Tibial artery (tissue), 4 donors: ENCODE data around the gene ACVR2A.

Experiments used
- DNase-seq, 2 donors: peaks; one replicate each; pipeline ENCODE4 v3.0.0-alpha.2; 2019
- H3K27ac ChIP-seq, 2 donors: fragments of 200-600 bp; sonication (generic) in 1 of 2; 1 replicate in 1 of 2; 2 replicates in 1 of 2; pipeline ENCODE4 v1.5.1; 2018 to 2019; ENCODE audit warnings: mild to moderate bottlenecking in 1 of 2
- H3K27me3 ChIP-seq, 2 donors: fragments of 200-600 bp; sonication (generic) in 1 of 2; one replicate each; pipeline versions ENCODE4 v1.5.1 to v1.6.0; 2016 to 2019
- H3K36me3 ChIP-seq, 3 donors: fragments of 200-600 bp; sonication (generic) in 2 of 3; one replicate each; pipeline ENCODE4 v1.5.1; 2016 to 2019; ENCODE audit warnings: mild to moderate bottlenecking in 2 of 3
- H3K4me1 ChIP-seq, 4 donors: fragments of 200-600 bp; sonication (generic) in 2 of 4; 1 replicate in 3 of 4; 2 replicates in 1 of 4; pipeline ENCODE4 v1.5.1; 2016 to 2019
- H3K4me3 ChIP-seq, 2 donors: fragments of 200-600 bp; sonication (generic) in 1 of 2; 1 replicate in 1 of 2; 2 replicates in 1 of 2; pipeline ENCODE4 v1.5.1; 2018 to 2019; ENCODE audit warnings: mild to moderate bottlenecking in 2 of 2
- H3K9me3 ChIP-seq, 3 donors: fragments of 200-600 bp; sonication (generic) in 1 of 3; one replicate each; pipeline ENCODE4 v1.5.1; 2016 to 2019
- CTCF ChIP-seq, 2 experiments: fragments of 200-600 bp in 1 of 2; fragments of 450-650 bp in 1 of 2; IDR thresholded peaks; one replicate each; pipeline ENCODE4 v1.5.1; 2017 to 2019; ENCODE audit warnings: antibody characterized with exemption in 2 of 2, mild to moderate bottlenecking in 1 of 2, moderate library complexity in 1 of 2
- intact Hi-C: fragments of 100-400 bp; cut with DNase I; formaldehyde crosslinking; loops from one replicate; pipeline ENCODE4 v1.15.0; 2023; ENCODE audit warnings: low total_unique reads

ACVR2A gene

GRCh38 chr2:147934881-147935620, 90.2 kb downstream of the ACVR2A start:
- TF ChIP-seq CTCF (IDR thresholded peaks at IDR 0.05): no peak
- Histone ChIP-seq H3K4me1 (no peaks in the 10 kb centered on the region), H3K27ac (no peak overlapping the region), H3K36me3 (peaks cover 24 to 38% (median 33%) of the 10 kb centered on the region in 3 donors), H3K4me3 (no peak overlapping the region), H3K27me3 (no peaks in the 10 kb centered on the region), H3K9me3 (no peaks in the 10 kb centered on the region)
- DNase-seq: no peak
- intact Hi-C loops: loop anchor here (5.0 to 10.0 kb wide), 2 partner anchors 572 to 1050 kb away; no protein-coding TSS in a partner anchor

GRCh38 chr2:147937744-147938349, 93.0 kb downstream of the ACVR2A start:
- Histone ChIP-seq H3K4me1 (no peaks in the 10 kb centered on the region), H3K9me3 (no peaks in the 10 kb centered on the region), H3K27me3 (no peaks in the 10 kb centered on the region), H3K36me3 (peaks cover 25 to 38% (median 33%) of the 10 kb centered on the region in 3 donors), H3K27ac (no peak overlapping the region), H3K4me3 (no peak overlapping the region)
- TF ChIP-seq CTCF (IDR thresholded peaks at IDR 0.05): peak; percentile 74 to 84
- DNase-seq: no peak
- intact Hi-C loops: loop anchor here (5.0 to 10.0 kb wide), 2 partner anchors 569 to 1047 kb away; no protein-coding TSS in a partner anchor

GRCh38 chr2:147939313-147939712, 94.5 kb downstream of the ACVR2A start:
- H3K27ac ChIP-seq: no peak overlapping the region

GRCh38 chr2:147945660-147946059, 100.8 kb downstream of the ACVR2A start:
- DNase-seq: no peak
- no peaks in the 10 kb centered on the region for H3K9me3 ChIP-seq
- peaks cover 9 to 18% (median 14%) of the 10 kb centered on the region in 3 donors for H3K36me3 ChIP-seq
- H3K4me1 ChIP-seq: no peaks in the 10 kb centered on the region
- no peaks in the 10 kb centered on the region for H3K27me3 ChIP-seq
- TF ChIP-seq CTCF (IDR thresholded peaks at IDR 0.05): no peak
- no peak overlapping the region for H3K27ac ChIP-seq
- intact Hi-C loops: no loop called here
- no peak overlapping the region for H3K4me3 ChIP-seq

More at GRCh38 chr2:147939313-147939712, 94.5 kb downstream of the ACVR2A start:
- Histone ChIP-seq H3K9me3 (no peaks in the 10 kb centered on the region), H3K27me3 (no peaks in the 10 kb centered on the region), H3K4me3 (no peak overlapping the region), H3K4me1 (no peaks in the 10 kb centered on the region), H3K36me3 (peaks cover 21 to 32% (median 26%) of the 10 kb centered on the region in 3 donors)
- intact Hi-C loops: loop anchor here (5.0 to 10.0 kb wide), 2 partner anchors 568 to 1045 kb away; no protein-coding TSS in a partner anchor
- DNase-seq: no peak
- no peak for TF ChIP-seq CTCF (IDR thresholded peaks at IDR 0.05)

GRCh38 chr2:147952118-147952517, 107.3 kb downstream of the ACVR2A start:
- intact Hi-C loops: no loop called here
- no peak for DNase-seq
- Histone ChIP-seq H3K27ac (no peak overlapping the region), H3K36me3 (peaks cover 5 to 32% (median 29%) of the 10 kb centered on the region in 3 donors), H3K27me3 (no peaks in the 10 kb centered on the region), H3K9me3 (no peaks in the 10 kb centered on the region), H3K4me1 (no peaks in the 10 kb centered on the region), H3K4me3 (no peak overlapping the region)
- TF ChIP-seq CTCF (IDR thresholded peaks at IDR 0.05): no peak
